GM12878 (cell line): ENCODE measurements around the gene AGRN. TPM values are rescaled to one million over a fixed set of nuclear protein-coding genes. Genes with fewer than 3 reads are reported as not detected.

Experiments
- ATAC-seq: fragments of 200-7000 bp; cut with Tn5 transposase; 3 replicates; pipeline ENCODE4 v1.9.1; 2020; ENCODE audit warnings: mild to moderate bottlenecking, moderate library complexity
- BruUV-seq: library from RNA; stranded (reverse); fragments of 400-500 nt; replicated peaks from 2 replicates; lab custom pipeline; 2021; lab: Mats Ljungman, UMichigan
- CTCF ChIA-PET: fragments of 300-600 bp; sonication (Branson Sonifier 250); formaldehyde crosslinking; extraction: SDS; loops from one replicate; lab custom pipeline; 2021; ENCODE audit warnings: inconsistent platforms; lab: Yijun Ruan, JAX
- POLR2A ChIA-PET: fragments of 350-600 bp; formaldehyde crosslinking; extraction: SDS; loops from one replicate; lab custom pipeline; 2021; ENCODE audit warnings: inconsistent platforms; lab: Charles Lee
- RAD21 ChIA-PET: fragments of 300-600 bp; sonication (Branson Sonifier 250); formaldehyde crosslinking; loops from one replicate; lab custom pipeline; 2023; ENCODE audit warnings: antibody characterized with exemption; ENCODE audit not compliant: unreplicated experiment; lab: Charles Lee
- SMC1A ChIA-PET: fragments of 300-600 bp; sonication (Branson Sonifier 250); formaldehyde crosslinking; loops from one replicate; lab custom pipeline; 2023; ENCODE audit not compliant: unreplicated experiment, uncharacterized antibody; lab: Charles Lee
- DNase-seq: peaks from one replicate; pipeline ENCODE4 v3.0.0-alpha.2; 2011; ENCODE audit warnings: low read depth, low spot score
- FAIRE-seq: peaks from 3 replicates; lab custom pipeline; 2011; peaks lifted over from hg19 to GRCh38; lab: Jason Lieb, UNC
- H2AFZ ChIP-seq: 2 replicates; pipeline ENCODE4 v1.6.0; 2011; ENCODE audit warnings: low read depth, low read length, control low read depth; ENCODE audit not compliant: control insufficient read depth
- H3K27ac ChIP-seq: 2 replicates; pipeline ENCODE4 v1.5.1; 2011; ENCODE audit warnings: control low read depth; ENCODE audit not compliant: control insufficient read depth, insufficient read depth
- H3K27me3 ChIP-seq, 2 experiments: replicated peaks in 1 of 2; 2 replicates each; pipeline versions ENCODE4 v1.6.0 to v1.6.1; 2011; ENCODE audit warnings: low read length in 1 of 2; ENCODE audit not compliant: control insufficient read depth in 2 of 2, insufficient read depth in 2 of 2
- H3K36me3 ChIP-seq, 2 experiments: 2 replicates each; pipeline ENCODE4 v1.5.1; 2011; ENCODE audit warnings: low read length in 1 of 2; ENCODE audit not compliant: control insufficient read depth in 2 of 2, insufficient read depth in 2 of 2
- H3K4me1 ChIP-seq: 2 replicates; pipeline ENCODE4 v1.6.1; 2011; ENCODE audit warnings: mild to moderate bottlenecking, low read length, moderate library complexity, mixed read lengths; ENCODE audit not compliant: control insufficient read depth, insufficient read depth
- H3K4me2 ChIP-seq: 2 replicates; pipeline ENCODE4 v1.6.0; 2011; ENCODE audit warnings: control low read depth; ENCODE audit not compliant: control insufficient read depth, insufficient read depth
- H3K4me3 ChIP-seq: fragments of 200-600 bp; sonication (generic); 2 replicates; pipeline ENCODE4 v1.5.1; 2016
- H3K79me2 ChIP-seq: 2 replicates; pipeline ENCODE4 v1.6.0; 2011; ENCODE audit warnings: low read length; ENCODE audit not compliant: control insufficient read depth, insufficient read depth
- H3K9ac ChIP-seq: 2 replicates; pipeline ENCODE4 v1.8.0; 2011; ENCODE audit warnings: low read length, control low read depth, mixed read lengths; ENCODE audit not compliant: control insufficient read depth, insufficient read depth
- H3K9me3 ChIP-seq: replicated peaks from 3 replicates; pipeline ENCODE4 v1.5.1; 2011; ENCODE audit warnings: mild to moderate bottlenecking, low read length; ENCODE audit not compliant: control insufficient read depth, insufficient read depth
- H4K20me1 ChIP-seq: 2 replicates; pipeline ENCODE4 v1.6.0; 2011; ENCODE audit not compliant: control insufficient read depth, insufficient read depth
- BHLHE40 ChIP-seq, 2 experiments: fragments of 450-650 bp in 1 of 2; IDR thresholded peaks; 2 replicates each; pipeline ENCODE4 v1.6.1; 2011 to 2017; ENCODE audit warnings: low read depth in 2 of 2, borderline replicate concordance in 1 of 2, improper control_type of control experiment in 1 of 2, low read length in 1 of 2, mild to moderate bottlenecking in 1 of 2
- CBFB ChIP-seq: IDR thresholded peaks from 2 replicates; pipeline ENCODE4 v1.6.1; 2016; ENCODE audit warnings: antibody characterized with exemption, low read depth
- DPF2 ChIP-seq: fragments of 450-650 bp; IDR thresholded peaks from 2 replicates; pipeline ENCODE4 v1.6.1; 2017; ENCODE audit warnings: mild to moderate bottlenecking
- EED ChIP-seq: sonication (generic); IDR thresholded peaks from 2 replicates; pipeline ENCODE4 v1.6.1; 2016; ENCODE audit warnings: antibody characterized with exemption, low read depth
- FOXK2 ChIP-seq: fragments of 450-650 bp; IDR thresholded peaks from 2 replicates; pipeline ENCODE4 v1.6.1; 2017; ENCODE audit warnings: mild to moderate bottlenecking, moderate library complexity
- GATAD2B ChIP-seq: fragments of 450-650 bp; conservative IDR thresholded peaks from 2 replicates; pipeline ENCODE4 v1.6.1; 2017; ENCODE audit warnings: low read depth, mild to moderate bottlenecking, moderate library complexity
- IKZF1 ChIP-seq: fragments of 450-650 bp; conservative IDR thresholded peaks from 2 replicates; pipeline ENCODE4 v1.6.1; 2017; ENCODE audit warnings: antibody characterized with exemption, mild to moderate bottlenecking
- IKZF2 ChIP-seq, 2 experiments: fragments of 450-650 bp; IDR thresholded peaks; 2 replicates each; pipeline ENCODE4 v1.6.1; 2017; ENCODE audit warnings: mild to moderate bottlenecking in 2 of 2, moderate library complexity in 2 of 2
- KDM1A ChIP-seq: fragments of 200-600 bp; sonication (generic); IDR thresholded peaks from 2 replicates; pipeline ENCODE4 v1.6.1; 2016; ENCODE audit warnings: borderline replicate concordance
- MXI1 ChIP-seq: fragments of 150-350 bp; IDR thresholded peaks from 2 replicates; pipeline ENCODE4 v1.6.1; 2011; ENCODE audit warnings: low read depth, mild to moderate bottlenecking, inconsistent platforms, low read length, improper control_type of control experiment
- MYC ChIP-seq: IDR thresholded peaks from 2 replicates; pipeline ENCODE4 v1.6.1; 2011; ENCODE audit warnings: mild to moderate bottlenecking, low read length, moderate library complexity, inconsistent platforms; ENCODE audit not compliant: insufficient read depth, insufficient replicate concordance, insufficient read length, severe bottlenecking
- NBN ChIP-seq: fragments of 450-650 bp; IDR thresholded peaks from 2 replicates; pipeline ENCODE4 v1.6.1; 2016
- PAX5 ChIP-seq: IDR thresholded peaks from 2 replicates; pipeline ENCODE4 v1.6.1; 2011; ENCODE audit warnings: low read depth, low read length, borderline replicate concordance
- PML ChIP-seq: IDR thresholded peaks from 2 replicates; pipeline ENCODE4 v1.6.1; 2012; ENCODE audit warnings: low read length, inconsistent platforms
- POU2F2 ChIP-seq: IDR thresholded peaks from 3 replicates; pipeline ENCODE4 v1.6.1; 2011; ENCODE audit warnings: low read depth, mild to moderate bottlenecking, low read length, borderline replicate concordance
- RUNX3 ChIP-seq: IDR thresholded peaks from 2 replicates; pipeline ENCODE4 v1.6.1; 2012; ENCODE audit warnings: low read length, inconsistent platforms
- SP1 ChIP-seq: IDR thresholded peaks from one replicate; pipeline ENCODE4 v1.6.1; 2011; ENCODE audit warnings: low read depth, low read length
- WRNIP1 ChIP-seq: IDR thresholded peaks from 2 replicates; pipeline ENCODE4 v1.6.1; 2011; ENCODE audit warnings: low read depth, low read length, improper control_type of control experiment, borderline replicate concordance
- YBX1 ChIP-seq: fragments of 450-650 bp; IDR thresholded peaks from 2 replicates; pipeline ENCODE4 v1.6.1; 2016; ENCODE audit warnings: antibody characterized with exemption
- ZZZ3 ChIP-seq: IDR thresholded peaks from 2 replicates; pipeline ENCODE4 v1.6.1; 2011; ENCODE audit warnings: low read depth; ENCODE audit not compliant: control insufficient read depth, insufficient read length
- WGBS: methylation state at CpG from one replicate; pipeline ENCODE4 v1.1.6; 2016; ENCODE audit warnings: low lambda C conversion rate; ENCODE audit not compliant: insufficient replicate concordance, insufficient coverage; ENCODE audit errors: missing lambda C conversion rate; 5-methylcytosine and 5-hydroxymethylcytosine counted together
- in situ Hi-C: fragments of 300-500 bp; cut with MboI; formaldehyde crosslinking; loops from 9 replicates; pipeline ENCODE4 v1.14.3; 2018; ENCODE audit warnings: mixed read lengths
- intact Hi-C: fragments of 100-400 bp; cut with micrococcal nuclease; formaldehyde crosslinking; loops from one replicate; pipeline ENCODE4 v1.14.2; 2022; ENCODE audit not compliant: unreplicated experiment
- polyA plus RNA-seq, 11 experiments: library from polyadenylated mRNA; depleted of rRNA in 4 of 11; unstranded in 6 of 11; stranded (reverse) in 5 of 11; fragments of >200 nt; fragmentation: Nextera tagmentation in 4 of 11; fragmentation: Illumina TruSeq in 1 of 11; extraction: Ambion mirVana in 4 of 11; extraction: Trizol in 1 of 11; gene quantifications; 1 replicate in 1 of 11; 2 replicates in 10 of 11; pipeline versions ENCODE4 v1.2.1 to v1.2.3, GENCODE V29; 2011 to 2016; ENCODE audit warnings: inconsistent platforms in 2 of 11, missing spikeins in 2 of 11, low read depth in 1 of 11
- total RNA-seq, 4 experiments: library from RNA; depleted of rRNA in 3 of 4; stranded (reverse); fragments of >200 nt in 3 of 4; fragmentation: Illumina TruSeq in 1 of 4; extraction: Trizol in 1 of 4; gene quantifications; 2 replicates each; pipeline versions ENCODE4 v1.2.1 to v1.2.3, GENCODE V29; 2013 to 2021
- TF ChIP-seq, protein P1 (sequence below): fragments of 450-650 bp; IDR thresholded peaks from 2 replicates; pipeline ENCODE4 v1.6.1; 2018; ENCODE audit warnings: mild to moderate bottlenecking, low read depth, moderate library complexity; ENCODE audit not compliant: partially characterized antibody
- TF ChIP-seq, protein P2 (sequence below): fragments of 450-650 bp; IDR thresholded peaks from 2 replicates; pipeline ENCODE4 v1.6.1; 2016; ENCODE audit warnings: mild to moderate bottlenecking

Gene AGRN
- total and polyA plus RNA-seq, 10 of the 15 experiments (the other 5 are each of a cell fraction or from before 2014, with no cell fraction given): 0.02 to 41.8 (median 4.1) TPM

DNA sequence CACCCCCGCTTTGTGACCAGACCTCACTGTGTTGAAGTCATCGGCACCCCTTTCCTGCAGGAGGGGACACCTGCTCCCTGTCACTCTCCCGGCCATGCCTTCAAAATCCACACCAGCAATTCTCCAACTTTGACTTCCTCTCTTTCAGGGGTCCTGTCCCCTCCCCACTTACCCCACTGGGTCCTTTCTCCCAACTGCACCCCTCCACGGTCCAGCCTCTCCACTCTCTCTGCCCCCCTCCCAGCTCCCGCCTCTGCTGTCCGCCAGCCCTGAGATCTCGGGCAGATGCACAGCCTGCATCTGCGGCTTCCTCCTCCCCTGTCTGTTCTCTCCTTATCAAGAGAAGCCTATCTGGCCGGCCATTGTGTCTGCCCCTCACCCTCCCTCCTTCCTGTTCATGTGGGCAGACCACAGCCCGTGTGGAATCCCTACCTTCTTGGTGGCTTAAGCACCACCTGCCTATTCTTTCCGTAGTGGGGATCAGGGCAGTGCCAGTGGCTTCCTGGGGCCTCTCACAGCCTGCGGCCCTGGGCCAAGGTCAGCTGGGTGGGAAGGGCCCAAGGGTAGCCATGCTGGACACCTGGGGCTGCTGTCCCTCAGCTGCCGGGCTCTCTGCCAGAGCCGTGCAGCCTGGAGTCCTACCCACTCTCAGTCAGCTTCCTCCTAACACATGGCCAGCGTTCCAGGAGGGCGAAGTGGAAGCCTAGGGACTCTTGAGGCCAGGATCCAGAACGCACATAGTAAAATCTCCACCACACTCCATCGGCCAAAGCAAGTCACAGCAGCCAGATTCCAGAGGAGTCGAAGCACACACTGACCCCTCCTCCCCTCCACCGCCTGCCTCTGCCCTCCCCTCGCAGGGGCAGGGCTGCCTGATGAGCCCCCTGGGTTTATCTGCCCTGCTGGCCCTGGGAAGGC is 14.9 kb upstream of the AGRN start:
- BruUV-seq: no TSS peak
- no peaks in the 10 kb centered on the region for H3K79me2 ChIP-seq
- H3K9ac ChIP-seq: no peak overlapping the region; the same call in 1 of the 2 replicates
- DNase-seq: no peak
- ChIA-PET CTCF (interaction anchor here (0.6 to 5.6 kb wide), 4 partner anchors 21 to 136 kb away, joined by 3 to 56 read pairs (median 4); partner anchors contain the start of gene PERM1), RAD21 (no interaction called here), POLR2A (interaction anchor here (0.5 to 5.4 kb wide), 4 partner anchors 8 to 20 kb away, joined by 3 to 22 read pairs (median 4); partner anchors contain the start of genes AGRN and ISG15), SMC1A (no interaction called here)
- ATAC-seq: peak; percentile 31
- intact Hi-C loops (no loop called here), in situ Hi-C loops (no loop called here)
- H3K36me3 ChIP-seq: no peaks in the 10 kb centered on the region
- no peak overlapping the region for H3K4me3 ChIP-seq
- no peak for FAIRE-seq
- peaks cover 0 to 9% of the 10 kb centered on the region in 2 experiments; a peak in 2 of 4 replicates for H3K27me3 ChIP-seq
- peaks cover 26% of the 10 kb centered on the region for H3K4me1 ChIP-seq
- H2AFZ ChIP-seq: peak overlapping the region; percentile 56
- H3K4me2 ChIP-seq: peak overlapping the region; percentile 55
- WGBS: 5% methylated on average over 21 of the region's 21 CpGs
- H4K20me1 ChIP-seq: no peaks in the 10 kb centered on the region
- H3K9me3 ChIP-seq: peaks cover 2% of the 10 kb centered on the region; the same call in 1 of the 3 replicates
- H3K27ac ChIP-seq: no peak overlapping the region
- TF ChIP-seq, protein P1, sequence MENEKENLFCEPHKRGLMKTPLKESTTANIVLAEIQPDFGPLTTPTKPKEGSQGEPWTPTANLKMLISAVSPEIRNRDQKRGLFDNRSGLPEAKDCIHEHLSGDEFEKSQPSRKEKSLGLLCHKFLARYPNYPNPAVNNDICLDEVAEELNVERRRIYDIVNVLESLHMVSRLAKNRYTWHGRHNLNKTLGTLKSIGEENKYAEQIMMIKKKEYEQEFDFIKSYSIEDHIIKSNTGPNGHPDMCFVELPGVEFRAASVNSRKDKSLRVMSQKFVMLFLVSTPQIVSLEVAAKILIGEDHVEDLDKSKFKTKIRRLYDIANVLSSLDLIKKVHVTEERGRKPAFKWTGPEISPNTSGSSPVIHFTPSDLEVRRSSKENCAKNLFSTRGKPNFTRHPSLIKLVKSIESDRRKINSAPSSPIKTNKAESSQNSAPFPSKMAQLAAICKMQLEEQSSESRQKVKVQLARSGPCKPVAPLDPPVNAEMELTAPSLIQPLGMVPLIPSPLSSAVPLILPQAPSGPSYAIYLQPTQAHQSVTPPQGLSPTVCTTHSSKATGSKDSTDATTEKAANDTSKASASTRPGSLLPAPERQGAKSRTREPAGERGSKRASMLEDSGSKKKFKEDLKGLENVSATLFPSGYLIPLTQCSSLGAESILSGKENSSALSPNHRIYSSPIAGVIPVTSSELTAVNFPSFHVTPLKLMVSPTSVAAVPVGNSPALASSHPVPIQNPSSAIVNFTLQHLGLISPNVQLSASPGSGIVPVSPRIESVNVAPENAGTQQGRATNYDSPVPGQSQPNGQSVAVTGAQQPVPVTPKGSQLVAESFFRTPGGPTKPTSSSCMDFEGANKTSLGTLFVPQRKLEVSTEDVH: no peak
- TF ChIP-seq MYC: no peak
- no peak for TF ChIP-seq PML
- no peak for TF ChIP-seq CBFB
- peak; percentile 57 for TF ChIP-seq IKZF1
- TF ChIP-seq DPF2: 0 out of 2 replicates have a peak, but pooled peaks have one; percentile 20
- no peak for TF ChIP-seq WRNIP1
- TF ChIP-seq, protein P2, sequence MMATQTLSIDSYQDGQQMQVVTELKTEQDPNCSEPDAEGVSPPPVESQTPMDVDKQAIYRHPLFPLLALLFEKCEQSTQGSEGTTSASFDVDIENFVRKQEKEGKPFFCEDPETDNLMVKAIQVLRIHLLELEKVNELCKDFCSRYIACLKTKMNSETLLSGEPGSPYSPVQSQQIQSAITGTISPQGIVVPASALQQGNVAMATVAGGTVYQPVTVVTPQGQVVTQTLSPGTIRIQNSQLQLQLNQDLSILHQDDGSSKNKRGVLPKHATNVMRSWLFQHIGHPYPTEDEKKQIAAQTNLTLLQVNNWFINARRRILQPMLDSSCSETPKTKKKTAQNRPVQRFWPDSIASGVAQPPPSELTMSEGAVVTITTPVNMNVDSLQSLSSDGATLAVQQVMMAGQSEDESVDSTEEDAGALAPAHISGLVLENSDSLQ: peak; percentile 51; the same call in 1 of the 2 replicates
- peak; percentile 55 for TF ChIP-seq RUNX3
- peak; percentile 32; the same call in 1 of the 2 replicates for TF ChIP-seq EED
- 0 out of 2 replicates have a peak, but pooled peaks have one; percentile 44 for TF ChIP-seq NBN
- TF ChIP-seq ZZZ3: no peak
- TF ChIP-seq BHLHE40 (IDR thresholded peaks at IDR 0.05; ENCODE audit: borderline replicate concordance in 1 of 2, low read depth in 2 of 2, low read length in 1 of 2): peak in 1 of 2 experiments; percentile 28; a peak in 1 of 4 replicates
- TF ChIP-seq KDM1A: no peak
- no peak for TF ChIP-seq POU2F2
- peak; percentile 36 to 53; a peak in 2 of 4 replicates for TF ChIP-seq IKZF2 (IDR thresholded peaks at IDR 0.05)
- TF ChIP-seq GATAD2B: no peak
- TF ChIP-seq FOXK2: no peak
- no peak for TF ChIP-seq PAX5
- TF ChIP-seq SP1: no peak
- no peak for TF ChIP-seq YBX1
- no peak for TF ChIP-seq MXI1
